Small intestine (tissue), 7 donors: ENCODE measurements around the gene DUSP12. TPM values are rescaled to one million over a fixed set of nuclear protein-coding genes. Genes with fewer than 3 reads are reported as not detected.
"Not testable (repeated sequence)": the region's sequence is repeated elsewhere in the genome, so short reads cannot be mapped to it uniquely, and the experiment has no call there.

Experiments
- DNase-seq, 2 donors: peaks; one replicate each; pipeline versions ENCODE4 v3.0.0 to v3.0.0-alpha.2; 2013
- FAIRE-seq: peaks from 2 replicates; lab custom pipeline; 2012; peaks lifted over from hg19 to GRCh38; lab: Jason Lieb, UNC
- H3K27ac ChIP-seq, 3 donors: one replicate each; pipeline ENCODE4 v1.5.1; 2013; ENCODE audit warnings: low read length in 2 of 3, mild to moderate bottlenecking in 2 of 3, control low read depth in 1 of 3, inconsistent platforms in 1 of 3, low read depth in 1 of 3, moderate library complexity in 1 of 3
- H3K27me3 ChIP-seq, 3 donors: one replicate each; pipeline ENCODE4 v1.6.1; 2013; ENCODE audit warnings: low read length in 3 of 3, inconsistent platforms in 1 of 3; ENCODE audit not compliant: control insufficient read depth in 3 of 3, insufficient read depth in 3 of 3
- H3K36me3 ChIP-seq, 3 donors: one replicate each; pipeline ENCODE4 v1.6.1; 2013; ENCODE audit warnings: low read length in 3 of 3, inconsistent platforms in 1 of 3, low read depth in 1 of 3, mild to moderate bottlenecking in 1 of 3, moderate library complexity in 1 of 3; ENCODE audit not compliant: control insufficient read depth in 3 of 3, insufficient read depth in 2 of 3
- H3K4me1 ChIP-seq, 3 donors: one replicate each; pipeline ENCODE4 v1.6.1; 2013; ENCODE audit warnings: low read length in 2 of 3, inconsistent platforms in 1 of 3, low read depth in 1 of 3, mild to moderate bottlenecking in 1 of 3, moderate library complexity in 1 of 3; ENCODE audit not compliant: control insufficient read depth in 3 of 3, insufficient read depth in 2 of 3
- H3K4me3 ChIP-seq, 3 donors: one replicate each; pipeline ENCODE4 v1.5.1; 2013; ENCODE audit warnings: low read length in 3 of 3, control low read depth in 1 of 3, inconsistent platforms in 1 of 3, low read depth in 1 of 3, mild to moderate bottlenecking in 1 of 3, moderate library complexity in 1 of 3
- H3K9me3 ChIP-seq, 2 donors: one replicate each; pipeline ENCODE4 v1.6.1; 2013; ENCODE audit warnings: low read depth in 1 of 2, low read length in 1 of 2; ENCODE audit not compliant: control insufficient read depth in 2 of 2, insufficient read depth in 1 of 2
- WGBS, 3 donors: extraction: QIAGEN DNeasy Blood & Tissue Kit; methylation state at CpG; one replicate each; pipeline ENCODE4 v1.1.7; 2013; 5-methylcytosine and 5-hydroxymethylcytosine counted together
- polyA plus RNA-seq, 4 donors: library from polyadenylated mRNA; stranded (reverse) in 3 of 4; unstranded in 1 of 4; fragments of 200-250 nt in 3 of 4; fragments of 120-200 nt in 1 of 4; gene quantifications; one replicate each; pipeline versions ENCODE4 v1.2.1 to v1.2.3, GENCODE V29; 2013
- donor health status: healthy with polysubstance abuse.
- donor health status: control.
- donor health status: control.
- donor health status: Bipolar disorder and iron deficiency.
- donor health status: healthy.

Gene DUSP12
- polyA plus RNA-seq, 4 donors = 9.4 to 28.9 (median 22.3) TPM

DNA sequence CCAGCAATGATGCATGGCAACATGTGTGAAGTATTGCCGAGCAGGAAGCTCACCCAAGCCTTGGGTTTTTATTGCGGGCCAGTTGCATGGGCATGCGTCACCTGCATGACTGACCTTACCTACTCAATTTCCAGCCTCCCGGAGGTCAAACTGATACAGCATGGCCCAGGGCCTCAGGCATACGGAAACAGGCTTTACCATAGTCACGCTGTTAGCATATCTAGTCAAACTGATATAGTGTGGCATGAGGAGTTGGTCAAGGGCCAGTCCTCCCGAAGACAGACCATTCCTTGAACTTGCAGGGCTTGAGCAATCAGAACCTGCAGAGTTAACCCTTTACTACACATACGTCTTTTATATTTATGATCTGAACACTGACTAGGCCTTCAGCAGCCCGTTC lies 6.4 kb upstream of the DUSP12 start:
- DNase-seq = peak in 1 of 2 donors; percentile 26
- FAIRE-seq = no peak
- Histone ChIP-seq H3K27ac (no peak overlapping the region), H3K36me3 (no peaks in the 10 kb centered on the region), H3K4me1 (no peaks in the 10 kb centered on the region), H3K9me3 (no peaks in the 10 kb centered on the region), H3K27me3 (peaks cover 0 to 12% (median 0%) of the 10 kb centered on the region in 3 donors), H3K4me3 (no peak overlapping the region)
- 76 to 81% (median 80%) methylated on average over 9 of the region's 9 CpGs for WGBS, 3 donors

DNA sequence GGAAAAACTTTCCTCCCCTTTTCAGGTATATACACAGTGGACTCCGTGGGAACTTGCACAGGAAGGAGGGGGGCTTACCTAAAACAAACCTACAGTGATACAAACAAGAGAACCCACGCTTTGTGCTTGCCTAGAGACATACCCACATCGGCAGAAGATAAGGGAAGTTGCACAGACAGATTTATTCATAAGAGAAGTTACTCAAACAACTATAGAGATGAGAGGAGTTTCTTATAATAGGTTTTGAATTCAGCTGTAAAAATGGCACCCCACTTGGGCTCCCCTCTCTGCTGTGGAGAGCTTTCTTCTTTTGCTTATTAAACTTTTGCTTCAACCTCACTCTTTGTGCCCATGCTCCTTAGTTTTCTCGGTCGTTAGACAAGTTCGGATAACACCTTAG lies 1.8 kb upstream of the DUSP12 start:
- peaks cover 0 to 6% (median 2%) of the 10 kb centered on the region in 3 donors for H3K36me3 ChIP-seq
- H3K9me3 ChIP-seq = no peaks in the 10 kb centered on the region
- DNase-seq (no peak), FAIRE-seq (no peak)
- H3K27ac ChIP-seq = no peak overlapping the region
- peaks cover 0 to 2% (median 0%) of the 10 kb centered on the region in 3 donors for H3K27me3 ChIP-seq
- H3K4me1 ChIP-seq = peaks cover 0 to 8% (median 6%) of the 10 kb centered on the region in 3 donors
- 35 to 48% (median 36%) methylated on average over 6 of the region's 6 CpGs for WGBS, 3 donors
- H3K4me3 ChIP-seq = no peak overlapping the region

DNA sequence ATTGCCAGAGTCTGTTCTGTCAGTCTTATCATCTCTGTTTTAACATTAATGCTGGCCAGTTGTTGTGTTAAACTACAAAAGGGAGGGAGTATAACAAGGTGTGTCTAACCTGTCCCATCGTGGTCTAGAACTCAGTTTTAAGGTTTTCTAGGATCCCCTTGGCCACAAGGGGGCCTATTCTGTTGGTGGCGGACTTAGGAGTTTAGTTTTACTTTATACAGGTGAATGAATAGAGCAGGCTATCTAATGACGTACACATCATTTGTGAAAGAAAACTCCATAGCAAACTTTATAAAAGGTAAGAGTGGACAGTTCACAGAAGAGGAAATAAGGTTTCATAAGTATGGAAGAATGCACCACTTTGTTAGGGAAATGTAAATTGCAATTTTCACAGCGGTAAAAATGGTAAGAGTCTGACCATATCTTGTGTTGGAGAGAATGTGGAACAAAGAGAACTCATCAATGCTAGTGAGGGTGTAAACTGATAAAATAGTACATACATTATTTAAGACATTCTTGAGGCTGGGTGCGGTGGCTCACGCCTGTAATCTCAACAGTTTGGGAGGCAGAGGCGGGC lies 14.0 kb downstream of the DUSP12 start:
- no peaks in the 10 kb centered on the region for H3K27me3 ChIP-seq
- H3K27ac ChIP-seq = no peak overlapping the region
- peaks cover 0 to 2% (median 0%) of the 10 kb centered on the region in 3 donors for H3K36me3 ChIP-seq
- 45 to 67% (median 64%) methylated on average over 7 of the region's 7 CpGs for WGBS, 3 donors
- DNase-seq (peak; percentile 47 to 51), FAIRE-seq (no peak)
- peaks cover 0 to 14% (median 7%) of the 10 kb centered on the region in 3 donors for H3K4me1 ChIP-seq
- no peaks in the 10 kb centered on the region for H3K9me3 ChIP-seq
- H3K4me3 ChIP-seq = no peak overlapping the region

DNA sequence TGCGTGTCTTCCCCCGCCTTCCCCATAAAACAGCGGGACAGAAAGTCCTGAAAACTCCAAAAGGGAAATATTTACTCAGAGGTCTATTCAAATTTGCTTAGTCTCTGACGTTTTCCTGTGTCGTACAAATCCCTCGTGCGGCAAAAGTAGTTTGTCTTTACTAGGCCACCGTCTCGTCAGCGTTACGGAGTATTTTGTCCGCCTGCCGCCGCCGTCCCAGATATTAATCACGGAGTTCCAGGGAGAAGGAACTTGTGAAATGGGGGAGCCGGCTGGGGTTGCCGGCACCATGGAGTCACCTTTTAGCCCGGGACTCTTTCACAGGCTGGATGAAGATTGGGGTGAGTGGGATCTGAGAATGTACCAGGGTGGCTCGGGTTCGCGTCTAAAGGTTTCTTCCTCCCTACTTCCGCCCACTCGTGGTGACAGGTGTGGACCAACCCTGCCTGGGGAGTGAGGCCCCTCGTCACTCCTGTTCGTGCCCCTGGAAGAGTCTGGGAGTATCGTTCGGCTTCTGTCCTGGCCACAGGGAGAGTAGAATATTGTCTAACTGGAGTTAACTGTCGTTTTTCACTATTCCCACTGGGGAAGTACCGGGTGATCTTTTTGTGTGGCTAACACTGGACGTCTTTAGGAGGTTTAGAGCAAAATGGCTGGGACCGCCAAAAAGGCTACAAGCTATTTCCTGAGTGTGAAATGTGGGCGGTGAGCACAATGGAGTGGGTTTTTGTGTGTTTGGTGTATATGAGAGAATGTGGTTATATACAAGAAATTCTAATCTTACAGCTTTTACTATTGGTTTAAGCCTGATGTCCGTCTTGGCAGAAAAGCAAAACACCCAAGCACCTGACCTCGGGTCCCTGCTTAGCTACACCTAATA lies 16.8 kb downstream of the DUSP12 start, which contains the start of gene ATF6:
Gene ATF6, plus strand, starts transcription at position 219 of the 880 bp plus-strand sequence. Its CDS starts 41 bp downstream, at position 260.
- no peaks in the 10 kb centered on the region for H3K27me3 ChIP-seq
- H3K27ac ChIP-seq = peak within 1 kb of the TSS; percentile 66 to 97 (median 89)
- H3K9me3 ChIP-seq = no peaks in the 10 kb centered on the region
- peak within 1 kb of the TSS; percentile 61 to 98 (median 95) for H3K4me3 ChIP-seq
- no peak for FAIRE-seq
- DNase-seq = peak; percentile 91 to 97
- H3K4me1 ChIP-seq = peaks cover 0 to 14% (median 7%) of the 10 kb centered on the region in 3 donors
- H3K36me3 ChIP-seq = no peaks in the 10 kb centered on the region
- 0% methylated on average over 35 of the region's 35 CpGs for WGBS, 3 donors

DNA sequence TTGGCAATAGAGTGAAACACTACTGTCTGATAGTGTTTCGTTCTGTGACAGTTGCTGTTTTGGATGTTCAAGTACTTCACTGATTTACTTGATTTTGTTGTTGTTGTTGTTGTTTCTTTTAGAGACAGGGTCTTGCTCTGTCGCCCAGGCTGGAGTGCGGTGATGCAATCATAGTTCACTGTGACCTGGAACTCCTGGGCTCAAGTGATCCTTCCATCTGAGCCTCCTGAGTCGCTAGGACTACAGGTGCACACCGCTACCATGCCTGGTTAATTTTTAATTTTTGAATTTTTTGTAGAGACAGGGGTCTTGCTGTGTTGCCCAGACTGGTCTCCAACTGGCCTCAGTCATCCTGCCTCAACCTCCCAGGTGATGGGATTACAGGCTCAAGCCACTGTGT lies 18.9 kb downstream of the DUSP12 start:
- FAIRE-seq = no peak
- WGBS, 3 donors = 92 to 97% (median 96%) methylated on average over 5 of the region's 5 CpGs
- Histone ChIP-seq H3K27ac (no peak overlapping the region), H3K36me3 (no peaks in the 10 kb centered on the region), H3K9me3 (no peaks in the 10 kb centered on the region), H3K27me3 (no peaks in the 10 kb centered on the region), H3K4me3 (no peak overlapping the region), H3K4me1 (peaks cover 0 to 19% (median 7%) of the 10 kb centered on the region in 3 donors)
- no peak for DNase-seq

DNA sequence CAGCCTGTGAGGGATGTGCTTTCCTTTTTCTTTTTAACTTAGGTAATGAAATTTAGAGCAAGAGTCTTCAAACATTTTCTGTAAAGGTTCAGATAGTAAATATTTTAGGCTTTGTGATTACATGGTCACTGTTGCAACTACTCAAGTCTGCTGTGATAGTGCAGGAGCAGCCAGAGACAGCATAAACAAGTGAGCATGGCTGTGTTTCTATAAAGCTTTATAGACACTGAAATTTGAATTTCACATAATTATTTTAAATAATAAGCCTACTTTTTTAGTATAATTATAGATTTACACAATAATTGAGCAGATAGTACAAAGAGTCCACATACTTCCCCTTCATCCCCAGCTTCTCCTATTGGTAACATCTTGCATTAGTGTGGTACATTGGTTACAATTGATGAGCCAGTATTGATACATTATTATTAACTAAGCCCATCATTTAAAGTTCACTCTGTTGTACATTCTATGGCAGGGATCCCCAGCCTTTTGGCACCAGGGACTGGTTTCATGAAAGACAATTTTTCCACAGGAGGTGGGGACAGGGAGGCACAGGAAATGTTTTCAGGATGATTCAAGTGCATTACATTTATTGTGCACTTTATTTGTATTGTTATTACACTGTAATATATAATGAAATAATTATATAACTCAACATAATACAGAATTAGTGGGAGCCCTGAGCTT lies 19.5 kb downstream of the DUSP12 start:
- Histone ChIP-seq H3K27me3 (no peaks in the 10 kb centered on the region), H3K4me3 (no peak overlapping the region), H3K9me3 (no peaks in the 10 kb centered on the region), H3K36me3 (no peaks in the 10 kb centered on the region), H3K27ac (no peak overlapping the region), H3K4me1 (peaks cover 0 to 19% (median 7%) of the 10 kb centered on the region in 3 donors)
- DNase-seq (no peak), FAIRE-seq (no peak)

DNA sequence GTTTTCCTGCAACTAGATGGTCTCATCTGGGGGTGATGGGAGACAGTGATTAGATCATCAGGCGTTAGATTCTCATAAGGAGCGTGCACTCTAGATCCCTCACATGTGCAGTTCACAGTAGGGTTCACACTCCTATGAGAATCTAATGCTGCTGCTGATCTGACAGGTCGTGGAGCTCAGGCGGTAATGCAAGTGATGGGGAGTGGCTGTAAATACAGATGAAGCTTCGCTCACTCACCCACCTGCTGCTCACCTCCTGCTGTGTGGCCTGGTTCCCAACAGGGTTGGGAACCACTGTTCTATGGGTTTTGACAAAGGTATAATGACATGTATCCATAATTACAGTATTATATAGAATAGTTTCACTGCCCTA lies 20.1 kb downstream of the DUSP12 start:
- WGBS, 3 donors = 87 to 93% (median 89%) methylated on average over 5 of the region's 5 CpGs
- FAIRE-seq = not testable (repeated sequence)

DNA sequence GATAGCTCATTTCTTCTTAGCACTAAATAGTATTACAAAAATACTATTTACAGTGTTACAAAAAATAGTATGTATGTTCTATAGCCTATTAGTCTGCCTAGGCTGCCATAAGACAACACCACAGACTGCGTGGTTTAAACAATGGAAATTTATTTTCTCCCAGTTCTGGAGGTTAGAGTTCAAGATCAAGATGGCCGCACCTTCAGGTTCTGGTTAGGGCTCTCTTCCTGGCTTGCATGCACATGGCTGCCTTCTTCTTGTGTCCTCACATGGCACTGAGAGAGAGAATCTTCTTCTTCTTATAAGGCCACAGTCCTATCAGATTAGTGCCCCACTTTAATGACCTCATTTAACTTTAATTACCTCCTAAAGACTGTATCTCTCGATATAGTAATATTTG lies 20.7 kb downstream of the DUSP12 start:
- H3K4me3 ChIP-seq = no peak overlapping the region
- H3K9me3 ChIP-seq = no peaks in the 10 kb centered on the region
- H3K36me3 ChIP-seq = no peaks in the 10 kb centered on the region
- DNase-seq (no peak), FAIRE-seq (no peak)
- WGBS, 3 donors = 71 to 94% (median 82%) methylated on average over 3 of the region's 3 CpGs
- no peak overlapping the region for H3K27ac ChIP-seq
- peaks cover 0 to 19% (median 5%) of the 10 kb centered on the region in 3 donors for H3K4me1 ChIP-seq
- no peaks in the 10 kb centered on the region for H3K27me3 ChIP-seq

More for the DNA sequence above, 20.1 kb downstream of the DUSP12 start:
- not testable (repeated sequence) for H3K4me3 ChIP-seq, H3K27ac ChIP-seq, H3K9me3 ChIP-seq, H3K36me3 ChIP-seq, H3K27me3 ChIP-seq, DNase-seq
- peaks cover 0 to 19% (median 7%) of the 10 kb centered on the region in 3 donors for H3K4me1 ChIP-seq
